ENCODE measurements around the gene SNRPB. TPM values are rescaled to one million over a fixed set of nuclear protein-coding genes. Genes with fewer than 3 reads are reported as not detected.

Gene SNRPB
- total RNA-seq, 1 experiment from 2014 or later, result 462 TPM

GRCh38 chr20:2509794-2510193 lies 39.2 kb upstream of the SNRPB start:
- Histone ChIP-seq H3K27me3 (ENCODE audit: insufficient read depth, low read length) (peaks cover 42% of the 10 kb centered on the region), H3K18ac (ENCODE audit: insufficient read length, low read depth, low read length) (no peak overlapping the region), H2BK5ac (ENCODE audit: insufficient read length, low read length) (no peak overlapping the region)

More at GRCh38 chr20:2509794-2510193, 39.2 kb upstream of the SNRPB start:
- Histone ChIP-seq H3K4ac (ENCODE audit: low read depth, low read length) (no peak overlapping the region), H4K20me1 (ENCODE audit: control insufficient read depth, insufficient read depth, insufficient read length) (no peaks in the 10 kb centered on the region), H3K4me2 (ENCODE audit: insufficient read depth, insufficient read length, low read length) (peak overlapping the region; percentile 78), H4K5ac (ENCODE audit: insufficient read length, low read depth, low read length) (no peak overlapping the region), H3K9ac (ENCODE audit: extremely low read depth, insufficient read length, low read length) (no peak overlapping the region), H4K91ac (ENCODE audit: insufficient read length, low read depth, low read length) (no peak overlapping the region), H3K79me1 (ENCODE audit: insufficient read depth, low read depth, low read length, poor library complexity, severe bottlenecking) (no peaks in the 10 kb centered on the region), H3K4me1 (ENCODE audit: insufficient read depth, low read length) (no peaks in the 10 kb centered on the region), H4K8ac (replicated peaks; ENCODE audit: insufficient read length, low read depth, low read length) (no peak overlapping the region), H3K23me2 (ENCODE audit: insufficient read length, low read depth, low read length, poor library complexity, severe bottlenecking) (peaks cover 12% of the 10 kb centered on the region), H2BK120ac (ENCODE audit: low read depth, low read length, poor library complexity, severe bottlenecking) (no peak overlapping the region), H2BK12ac (ENCODE audit: insufficient read length, low read depth, low read length) (no peak overlapping the region), H2AK5ac (ENCODE audit: insufficient read length, low read length) (no peak overlapping the region), H3K14ac (ENCODE audit: insufficient read depth, low read length) (no peak overlapping the region), H3K23ac (ENCODE audit: insufficient read length, low read depth, low read length) (no peak overlapping the region), H2BK20ac (ENCODE audit: low read depth, low read length, poor library complexity, severe bottlenecking) (no peak overlapping the region), H2BK15ac (ENCODE audit: low read depth, low read length) (no peak overlapping the region), H3K79me2 (ENCODE audit: insufficient read depth, low read length) (no peaks in the 10 kb centered on the region), H3T11ph (ENCODE audit: low read length) (no peak overlapping the region), H3K27ac (ENCODE audit: insufficient read length, low read depth, low read length) (no peak overlapping the region), H3K9me3 (ENCODE audit: control insufficient read depth, low read depth, low read length) (no peaks in the 10 kb centered on the region), H3K56ac (ENCODE audit: insufficient read length, low read depth, low read length) (no peak overlapping the region), H2AFZ (ENCODE audit: low read length) (no peak overlapping the region)
- no peak overlapping the region for H3K27ac Mint-ChIP-seq
- no peaks in the 10 kb centered on the region for H3K36me3 Mint-ChIP-seq (ENCODE audit: insufficient read depth in 1 of 3, low read depth in 3 of 3)
- peaks cover 42% of the 10 kb centered on the region for H3K27me3 Mint-ChIP-seq (ENCODE audit: low read depth)
- TF ChIP-seq CTCF (conservative IDR thresholded peaks at IDR 0.05), result no peak
- H3K4me3 Mint-ChIP-seq, result peak overlapping the region; percentile 95 to 99; a peak in 4 of 5 replicates
- H3K9me3 Mint-ChIP-seq, result peaks cover 0 to 7% of the 10 kb centered on the region in 2 experiments; a peak in 1 of 5 replicates
- no CpG with 5 or more reads among the region's 3 CpGs for WGBS (ENCODE audit: extremely low coverage, insufficient read length, low lambda C conversion rate)
- H3K4me1 Mint-ChIP-seq, result peaks cover 11 to 13% of the 10 kb centered on the region in 2 experiments
- DNase-seq, result no peak
